ENCODE measurements around the gene C1QL3. TPM values are rescaled to one million over a fixed set of nuclear protein-coding genes. Genes with fewer than 3 reads are reported as not detected.

C1QL3 gene
- total RNA-seq, 1 donor from 2014 or later: not detected

DNA sequence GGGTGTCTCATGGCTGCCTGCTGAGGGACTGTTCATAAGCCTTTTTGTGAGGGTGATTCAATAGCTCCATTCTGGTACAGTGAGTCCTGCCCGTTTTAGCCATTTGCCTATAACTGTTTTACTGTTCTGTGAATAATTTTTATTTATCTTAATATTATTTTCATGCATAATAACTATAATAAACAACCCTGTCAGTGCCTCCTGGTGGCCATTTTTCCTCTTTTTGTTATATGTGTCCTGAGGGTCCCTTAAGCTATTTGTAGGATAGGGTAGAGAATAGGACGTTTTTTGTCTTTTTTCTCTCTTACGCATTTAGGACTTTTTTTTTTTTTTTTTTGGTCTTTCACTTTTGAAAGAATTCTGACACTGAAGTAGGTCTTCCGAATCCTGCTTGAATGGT lies 2.9 kb downstream of the C1QL3 start:
- Histone ChIP-seq H3K27me3 (ENCODE audit: control insufficient read depth, insufficient read depth, low read length) (peaks cover 12% of the 10 kb centered on the region), H3K36me3 (ENCODE audit: control insufficient read depth, insufficient read depth, low read length) (no peaks in the 10 kb centered on the region), H3K4me3 (ENCODE audit: low read depth, low read length) (no peak overlapping the region)
- no peak for FAIRE-seq
- TF ChIP-seq, protein P1, sequence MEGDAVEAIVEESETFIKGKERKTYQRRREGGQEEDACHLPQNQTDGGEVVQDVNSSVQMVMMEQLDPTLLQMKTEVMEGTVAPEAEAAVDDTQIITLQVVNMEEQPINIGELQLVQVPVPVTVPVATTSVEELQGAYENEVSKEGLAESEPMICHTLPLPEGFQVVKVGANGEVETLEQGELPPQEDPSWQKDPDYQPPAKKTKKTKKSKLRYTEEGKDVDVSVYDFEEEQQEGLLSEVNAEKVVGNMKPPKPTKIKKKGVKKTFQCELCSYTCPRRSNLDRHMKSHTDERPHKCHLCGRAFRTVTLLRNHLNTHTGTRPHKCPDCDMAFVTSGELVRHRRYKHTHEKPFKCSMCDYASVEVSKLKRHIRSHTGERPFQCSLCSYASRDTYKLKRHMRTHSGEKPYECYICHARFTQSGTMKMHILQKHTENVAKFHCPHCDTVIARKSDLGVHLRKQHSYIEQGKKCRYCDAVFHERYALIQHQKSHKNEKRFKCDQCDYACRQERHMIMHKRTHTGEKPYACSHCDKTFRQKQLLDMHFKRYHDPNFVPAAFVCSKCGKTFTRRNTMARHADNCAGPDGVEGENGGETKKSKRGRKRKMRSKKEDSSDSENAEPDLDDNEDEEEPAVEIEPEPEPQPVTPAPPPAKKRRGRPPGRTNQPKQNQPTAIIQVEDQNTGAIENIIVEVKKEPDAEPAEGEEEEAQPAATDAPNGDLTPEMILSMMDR (IDR thresholded peaks at IDR 0.05; ENCODE audit: insufficient read depth, low read length, severe bottlenecking): no peak
- DNase-seq (ENCODE audit: low read depth): no peak

DNA sequence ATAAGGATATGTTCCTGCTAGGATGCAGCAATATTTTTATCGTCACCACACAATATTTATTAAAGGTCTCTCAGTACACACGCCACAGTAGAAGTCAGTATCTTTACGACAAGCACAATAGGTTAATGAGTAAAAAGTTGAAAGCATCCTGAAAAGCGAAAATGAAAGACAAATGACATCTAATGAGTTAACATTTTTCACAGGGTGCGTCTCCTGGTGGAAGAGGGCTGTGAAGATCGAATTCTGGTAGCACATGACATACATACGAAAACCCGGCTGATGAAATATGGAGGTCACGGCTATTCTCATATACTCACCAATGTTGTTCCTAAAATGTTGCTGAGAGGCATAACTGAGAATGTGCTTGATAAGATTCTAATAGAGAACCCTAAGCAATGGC lies 10.8 kb downstream of the C1QL3 start:
- H3K36me3 ChIP-seq (ENCODE audit: control insufficient read depth, insufficient read depth, low read length): no peaks in the 10 kb centered on the region
- DNase-seq (ENCODE audit: low read depth) (no peak), FAIRE-seq (no peak)
- H3K27me3 ChIP-seq (ENCODE audit: control insufficient read depth, insufficient read depth, low read length): no peaks in the 10 kb centered on the region
- no peak overlapping the region for H3K4me3 ChIP-seq (ENCODE audit: low read depth, low read length)
- TF ChIP-seq, protein P1 (IDR thresholded peaks at IDR 0.05; ENCODE audit: insufficient read depth, low read length, severe bottlenecking): no peak

DNA sequence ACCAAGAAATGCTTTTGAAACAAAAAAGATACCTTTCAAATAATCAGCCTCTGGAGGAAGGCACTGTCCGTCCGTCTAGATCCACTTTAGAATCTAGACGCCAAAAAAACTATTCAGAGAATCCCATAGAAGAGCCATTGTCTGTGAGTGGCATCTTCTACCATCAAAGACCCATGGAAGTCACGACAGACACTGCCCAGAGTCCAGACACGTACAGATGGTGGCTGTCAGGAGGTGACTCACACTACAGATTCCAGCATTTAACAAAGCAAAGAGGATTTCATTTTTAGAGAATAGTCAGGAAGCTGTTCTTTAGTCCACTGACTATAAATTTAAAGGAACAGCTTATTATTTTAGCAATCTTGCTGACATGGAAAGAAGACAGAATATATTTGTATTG lies 11.7 kb downstream of the C1QL3 start:
- TF ChIP-seq, protein P1 (IDR thresholded peaks at IDR 0.05; ENCODE audit: insufficient read depth, low read length, severe bottlenecking): no peak
- no peak for FAIRE-seq
- no peaks in the 10 kb centered on the region for H3K36me3 ChIP-seq (ENCODE audit: control insufficient read depth, insufficient read depth, low read length)
- no peak overlapping the region for H3K4me3 ChIP-seq (ENCODE audit: low read depth, low read length)
- H3K27me3 ChIP-seq (ENCODE audit: control insufficient read depth, insufficient read depth, low read length): no peaks in the 10 kb centered on the region
- peak; percentile 28 for DNase-seq (ENCODE audit: low read depth)

DNA sequence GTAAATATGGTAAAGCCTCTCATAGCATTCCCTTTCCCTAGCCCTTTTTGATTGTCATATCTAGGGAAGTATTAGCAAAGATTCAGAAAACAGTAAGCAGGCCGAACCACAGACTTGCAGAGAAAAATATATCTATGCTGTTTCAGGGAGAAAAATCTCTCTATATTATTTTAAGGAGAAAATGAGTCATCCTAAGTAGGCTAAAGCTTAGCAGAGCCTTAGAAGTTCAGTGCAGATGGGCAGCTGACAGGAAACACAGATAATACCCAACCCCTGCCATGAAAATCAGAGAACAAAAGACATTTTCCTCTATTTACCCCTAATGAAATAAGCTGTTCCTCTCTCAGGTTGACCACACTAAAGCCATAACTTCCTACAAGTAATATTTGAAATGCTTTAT lies 16.5 kb downstream of the C1QL3 start:
- no peak for FAIRE-seq
- Histone ChIP-seq H3K36me3 (ENCODE audit: control insufficient read depth, insufficient read depth, low read length) (no peaks in the 10 kb centered on the region), H3K4me3 (ENCODE audit: low read depth, low read length) (no peak overlapping the region), H3K27me3 (ENCODE audit: control insufficient read depth, insufficient read depth, low read length) (no peaks in the 10 kb centered on the region)
- DNase-seq (ENCODE audit: low read depth): peak; percentile 4
- TF ChIP-seq, protein P1 (IDR thresholded peaks at IDR 0.05; ENCODE audit: insufficient read depth, low read length, severe bottlenecking): no peak

DNA sequence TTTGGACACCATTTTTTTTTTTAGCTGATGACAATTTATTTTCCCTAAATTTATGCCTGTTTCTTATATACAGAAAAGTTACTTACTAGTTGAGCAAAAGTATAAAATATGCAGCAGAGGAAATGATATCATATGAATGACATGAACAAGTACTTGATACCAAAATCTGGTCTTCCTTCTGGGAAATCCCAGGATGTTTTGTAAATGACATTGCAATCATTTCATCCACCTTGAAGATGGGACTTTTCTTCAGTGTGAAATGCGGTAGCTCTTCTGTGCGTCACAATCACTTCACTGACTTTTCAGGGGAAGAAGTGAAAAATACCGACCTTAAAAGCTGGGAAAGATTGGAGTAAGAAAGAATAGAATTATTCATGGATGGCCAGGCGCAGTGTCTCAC lies 23.8 kb downstream of the C1QL3 start:
- H3K4me3 ChIP-seq (ENCODE audit: low read depth, low read length): no peak overlapping the region
- H3K27me3 ChIP-seq (ENCODE audit: control insufficient read depth, insufficient read depth, low read length): no peaks in the 10 kb centered on the region
- no peaks in the 10 kb centered on the region for H3K36me3 ChIP-seq (ENCODE audit: control insufficient read depth, insufficient read depth, low read length)
- TF ChIP-seq, protein P1 (IDR thresholded peaks at IDR 0.05; ENCODE audit: insufficient read depth, low read length, severe bottlenecking): no peak
- FAIRE-seq: no peak
- peak; percentile 22 for DNase-seq (ENCODE audit: low read depth)

DNA sequence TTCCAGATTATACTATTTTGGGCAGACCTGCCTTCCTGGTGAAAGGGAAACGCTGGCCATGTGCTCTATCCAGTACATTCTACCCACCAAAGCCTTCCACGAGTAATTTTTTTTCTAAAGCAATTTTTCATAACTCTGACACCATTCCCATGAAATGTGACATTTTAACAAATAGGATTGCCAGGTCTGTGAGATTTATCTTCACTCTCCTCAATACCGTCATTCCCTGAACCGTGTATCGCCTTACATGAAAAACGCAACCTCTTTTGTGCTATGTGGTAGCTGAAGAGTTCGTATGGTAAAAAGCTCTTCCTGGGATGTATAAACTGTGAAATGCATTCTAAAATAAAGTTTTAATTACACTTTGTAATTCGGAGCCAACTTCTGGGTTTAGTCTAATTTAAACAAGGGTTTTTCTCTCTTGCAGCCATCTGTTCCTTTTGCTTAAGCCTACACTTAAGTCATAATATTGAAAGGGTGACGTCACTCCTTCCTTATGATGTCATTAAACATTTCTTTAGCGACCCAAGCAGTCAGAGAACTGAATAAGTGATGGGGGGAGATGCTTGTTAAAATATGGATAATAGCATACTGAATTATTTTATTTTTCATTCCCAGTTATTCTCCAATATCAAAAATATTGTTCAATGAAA lies 27.7 kb downstream of the C1QL3 start:
- no peaks in the 10 kb centered on the region for H3K27me3 ChIP-seq (ENCODE audit: control insufficient read depth, insufficient read depth, low read length)

More for the DNA sequence above, 27.7 kb downstream of the C1QL3 start:
- H3K4me3 ChIP-seq (ENCODE audit: low read depth, low read length): no peak overlapping the region
- FAIRE-seq (no peak), DNase-seq (ENCODE audit: low read depth) (no peak)
- H3K36me3 ChIP-seq (ENCODE audit: control insufficient read depth, insufficient read depth, low read length): no peaks in the 10 kb centered on the region
- TF ChIP-seq, protein P1 (IDR thresholded peaks at IDR 0.05; ENCODE audit: insufficient read depth, low read length, severe bottlenecking): no peak

All from bronchial epithelial cell (primary cell).